PFSK-1 (cell line): ENCODE results near the gene AMMECR1.

Experiments used
- FOXP2 ChIP-seq: optimal IDR thresholded peaks from 2 replicates; pipeline ENCODE3; 2011; ENCODE audit warnings: borderline replicate concordance, control low read depth, inconsistent platforms; ENCODE audit not compliant: insufficient read depth; ENCODE audit errors: extremely low read length, extremely low read depth
- POLR2AphosphoS5 ChIP-seq: IDR thresholded peaks from 2 replicates; pipeline ENCODE4 v1.6.1; 2012; ENCODE audit warnings: low read depth, mild to moderate bottlenecking, control low read depth, low read length, moderate library complexity
- REST ChIP-seq, 2 experiments: IDR thresholded peaks; 2 replicates each; pipeline versions ENCODE4 v1.6.1 to v1.8.0; 2011 to 2012; ENCODE audit warnings: low read depth in 2 of 2, low read length in 2 of 2, control low read depth in 1 of 2, inconsistent platforms in 1 of 2, mild to moderate bottlenecking in 1 of 2, moderate library complexity in 1 of 2; ENCODE audit not compliant: insufficient read depth in 1 of 2
- SIN3A ChIP-seq: IDR thresholded peaks from 2 replicates; pipeline ENCODE4 v1.6.1; 2012; ENCODE audit warnings: mild to moderate bottlenecking, low read length, moderate library complexity, borderline replicate concordance; ENCODE audit not compliant: insufficient read depth
- TAF1 ChIP-seq: IDR thresholded peaks from 2 replicates; pipeline ENCODE4 v1.6.1; 2012; ENCODE audit warnings: low read length, control low read depth, borderline replicate concordance; ENCODE audit not compliant: insufficient read depth

The AMMECR1 gene

GRCh38 chrX:110322603-110323002 lies 4.7 kb upstream of the AMMECR1 start:
- TF ChIP-seq SIN3A (no peak), TAF1 (no peak), REST (IDR thresholded peaks at IDR 0.05; ENCODE audit: insufficient read depth in 1 of 2, low read depth in 2 of 2, low read length in 2 of 2) (no peak)

- TF ChIP-seq REST (IDR thresholded peaks at IDR 0.05; ENCODE audit: insufficient read depth in 1 of 2, low read depth in 2 of 2, low read length in 2 of 2) (no peak), FOXP2 (no peak), TAF1 (no peak)
Observed at GRCh38 chrX:110321670-110322069, 3.8 kb upstream of the AMMECR1 start.

- TF ChIP-seq SIN3A (no peak), FOXP2 (no peak), REST (IDR thresholded peaks at IDR 0.05; ENCODE audit: insufficient read depth in 1 of 2, low read depth in 2 of 2, low read length in 2 of 2) (no peak), TAF1 (no peak), POLR2AphosphoS5 (no peak)
Observed at GRCh38 chrX:110321081-110321480, 3.2 kb upstream of the AMMECR1 start.

- TF ChIP-seq SIN3A, result no peak
- no peak for TF ChIP-seq TAF1
- no peak for TF ChIP-seq FOXP2
- TF ChIP-seq REST (IDR thresholded peaks at IDR 0.05; ENCODE audit: insufficient read depth in 1 of 2, low read depth in 2 of 2, low read length in 2 of 2), result no peak
Observed at GRCh38 chrX:110320381-110320987, 2.6 kb upstream of the AMMECR1 start.

- no peak for TF ChIP-seq FOXP2
- no peak for TF ChIP-seq TAF1
- TF ChIP-seq POLR2AphosphoS5, result no peak
- no peak for TF ChIP-seq REST (IDR thresholded peaks at IDR 0.05; ENCODE audit: insufficient read depth in 1 of 2, low read depth in 2 of 2, low read length in 2 of 2)
- no peak for TF ChIP-seq SIN3A
Observed at GRCh38 chrX:110318664-110318968, 731 bp upstream of the AMMECR1 start.
